Uterus (tissue), 4 donors: Measurements from ENCODE around the gene ASB2. TPM values are rescaled to one million over a fixed set of nuclear protein-coding genes. Genes with fewer than 3 reads are reported as not detected.
A peak's percentile ranks its signal among the peaks of the same experiment; 100 is the strongest.

Experiments used
- DNase-seq, 2 donors: peaks; one replicate each; pipeline ENCODE4 v3.0.0-alpha.2; 2019 to 2020
- H3K27ac ChIP-seq, 2 donors: fragments of 200-600 bp; sonication (generic); 1 replicate in 1 of 2; 2 replicates in 1 of 2; pipeline ENCODE4 v1.5.1; 2016 to 2018
- H3K27me3 ChIP-seq, 2 donors: fragments of 200-600 bp; sonication (generic); one replicate each; pipeline ENCODE4 v1.5.1; 2018 to 2019; ENCODE audit warnings: control low read depth in 1 of 2
- H3K36me3 ChIP-seq, 2 donors: fragments of 200-600 bp; sonication (generic); one replicate each; pipeline ENCODE4 v1.5.1; 2019; ENCODE audit warnings: control low read depth in 1 of 2
- H3K4me1 ChIP-seq, 2 donors: fragments of 200-600 bp; sonication (generic); one replicate each; pipeline ENCODE4 v1.5.1; 2018 to 2019; ENCODE audit warnings: control low read depth in 1 of 2
- H3K4me3 ChIP-seq, 2 donors: fragments of 200-600 bp; sonication (generic); 1 replicate in 1 of 2; 2 replicates in 1 of 2; pipeline ENCODE4 v1.5.1; 2018 to 2019; ENCODE audit warnings: mild to moderate bottlenecking in 1 of 2
- H3K9me3 ChIP-seq, 2 donors: fragments of 200-600 bp; sonication (generic); one replicate each; pipeline ENCODE4 v1.5.1; 2019; ENCODE audit warnings: control low read depth in 1 of 2
- CTCF ChIP-seq, 4 experiments: fragments of 200-600 bp in 2 of 4; fragments of 450-650 bp in 2 of 4; sonication (generic) in 2 of 4; IDR thresholded peaks; one replicate each; pipeline ENCODE4 v1.5.1; 2016 to 2019; ENCODE audit warnings: antibody characterized with exemption in 4 of 4, mild to moderate bottlenecking in 2 of 4, moderate library complexity in 1 of 4
- POLR2A ChIP-seq, 2 donors: fragments of 450-650 bp; IDR thresholded peaks; one replicate each; pipeline ENCODE4 v1.6.1; 2016; ENCODE audit warnings: antibody characterized with exemption in 2 of 2, mild to moderate bottlenecking in 1 of 2, moderate library complexity in 1 of 2
- intact Hi-C: fragments of 100-400 bp; cut with DNase I; formaldehyde crosslinking; loops from one replicate; pipeline ENCODE4 v1.15.1; 2023; ENCODE audit warnings: low total_unique reads
- microRNA-seq: library from miRNA; unstranded; fragments of <30 nt; microRNA quantifications from one replicate; pipeline ENCODE4, GENCODE V29; 2016; ENCODE audit warnings: borderline microRNAs expressed, borderline replicate concordance
- small RNA-seq: library from RNA; depleted of rRNA; stranded (forward); fragments of <200 nt; gene quantifications from one replicate; pipeline ENCODE3, GENCODE V24; 2016
- total RNA-seq, 4 donors: library from RNA; depleted of rRNA in 3 of 4; stranded (reverse); fragments of >200 nt in 3 of 4; gene quantifications; one replicate each; pipeline versions ENCODE4 v1.1.0 to v1.2.4, GENCODE V29; 2014 to 2023
- donor health status: DM: yes; HTN: yes; CAD: no.

The ASB2 gene
- total RNA-seq, 4 donors from 2014 or later: 11.8 to 84.1 (median 21.0) TPM

- H3K27me3 ChIP-seq: no peaks in the 10 kb centered on the region
- no peak overlapping the region for H3K27ac ChIP-seq
- no peak overlapping the region for H3K4me3 ChIP-seq
- TF ChIP-seq POLR2A (IDR thresholded peaks at IDR 0.05) (no peak), CTCF (IDR thresholded peaks at IDR 0.05) (no peak)
- no peak for DNase-seq
- no peaks in the 10 kb centered on the region for H3K9me3 ChIP-seq
- H3K36me3 ChIP-seq: no peaks in the 10 kb centered on the region
- no peaks in the 10 kb centered on the region for H3K4me1 ChIP-seq
- intact Hi-C loops: no loop called here
These were observed 86.5 kb downstream of the ASB2 start for GRCh38 chr14:93889739-93890483.

- Histone ChIP-seq H3K4me1 (no peaks in the 10 kb centered on the region), H3K27ac (no peak overlapping the region), H3K4me3 (no peak overlapping the region), H3K9me3 (no peaks in the 10 kb centered on the region), H3K27me3 (no peaks in the 10 kb centered on the region), H3K36me3 (no peaks in the 10 kb centered on the region)
- peak in 1 of 2 donors; percentile 32 for DNase-seq
- TF ChIP-seq POLR2A (IDR thresholded peaks at IDR 0.05) (no peak), CTCF (IDR thresholded peaks at IDR 0.05) (no peak)
- intact Hi-C loops: no loop called here
These were observed 87.4 kb downstream of the ASB2 start for GRCh38 chr14:93888995-93889394.

GRCh38 chr14:93884950-93885349, 91.4 kb downstream of the ASB2 start:
- H3K9me3 ChIP-seq: no peaks in the 10 kb centered on the region
- H3K36me3 ChIP-seq: no peaks in the 10 kb centered on the region
- H3K4me1 ChIP-seq: no peaks in the 10 kb centered on the region
- TF ChIP-seq CTCF (IDR thresholded peaks at IDR 0.05) (no peak), POLR2A (IDR thresholded peaks at IDR 0.05) (no peak)
- H3K4me3 ChIP-seq: no peak overlapping the region
- H3K27me3 ChIP-seq: no peaks in the 10 kb centered on the region
- no peak for DNase-seq
- intact Hi-C loops: no loop called here
- H3K27ac ChIP-seq: no peak overlapping the region

Small RNAs within 50 kb of the gene (microRNA-seq; reads per million reads assigned to microRNA genes)
- gene MIR4506: not detected

Small RNAs within 50 kb of the gene (small RNA-seq; reads per million reads assigned to genes)
- not detected for gene MIR4506

Other genes with a start within 250 kb of the ASB2 start
- gene PRIMA1, start 188.1 kb downstream of the ASB2 start, total RNA-seq: 10 to 100 TPM in 1 of 4 donors, 1 to 10 TPM in 2, under 1 TPM in 1; 0.48 to 24.5 (median 3.8) TPM
- under 1 TPM in 1 of 4 donors, not detected in 3; 0.48 TPM for gene FAM181A, start 49.2 kb downstream of the ASB2 start, total RNA-seq
- not detected for gene CCDC197, start 20.7 kb upstream of the ASB2 start, total RNA-seq
- gene OTUB2, start 49.8 kb upstream of the ASB2 start, total RNA-seq: 1 to 10 TPM in 1 of 4 donors, under 1 TPM in 1, not detected in 2; 0.37 to 3.8 TPM
- gene DDX24, start 104.6 kb upstream of the ASB2 start, total RNA-seq: 100 to 1,000 TPM in 3 of 4 donors, 10 to 100 TPM in 1; 55.6 to 223 (median 116) TPM
- gene IFI27L1, start 104.7 kb upstream of the ASB2 start, total RNA-seq: 10 to 100 TPM in 2 of 4 donors, 1 to 10 TPM in 2; 7.1 to 32.8 (median 14.3) TPM
- 100 to 1,000 TPM in 2 of 4 donors, 10 to 100 TPM in 1, 1 to 10 TPM in 1; 5.6 to 390 (median 196) TPM for gene IFI27, start 134.2 kb upstream of the ASB2 start, total RNA-seq
- 100 to 1,000 TPM in 1 of 4 donors, 10 to 100 TPM in 3; 14.3 to 111 (median 45.0) TPM for gene IFI27L2, start 153.0 kb upstream of the ASB2 start, total RNA-seq
- gene PPP4R4, start 197.8 kb upstream of the ASB2 start, total RNA-seq: 1 to 10 TPM in 3 of 4 donors, under 1 TPM in 1; 0.59 to 4.1 (median 2.0) TPM